Keratinocyte (primary cell): Measurements from ENCODE around the gene ARHGEF2. TPM values are rescaled to one million over a fixed set of nuclear protein-coding genes. Genes with fewer than 3 reads are reported as not detected.

ENCODE experiments used
- DNase-seq: peaks from one replicate; pipeline ENCODE4 v3.0.0-alpha.2; 2011; ENCODE audit warnings: low read depth, missing footprints, low spot score
- FAIRE-seq: peaks from 2 replicates; lab custom pipeline; 2011; peaks lifted over from hg19 to GRCh38; lab: Jason Lieb, UNC
- H2AFZ ChIP-seq: 2 replicates; pipeline ENCODE4 v1.6.0; 2012; ENCODE audit warnings: low read length, control low read depth, inconsistent platforms; ENCODE audit not compliant: control insufficient read depth
- H3K27ac ChIP-seq: 2 replicates; pipeline ENCODE4 v1.5.1; 2011; ENCODE audit warnings: low read length; ENCODE audit not compliant: control insufficient read depth, insufficient read depth
- H3K27me3 ChIP-seq: 3 replicates; pipeline ENCODE4 v1.6.0; 2011; ENCODE audit warnings: low read length; ENCODE audit not compliant: control insufficient read depth, insufficient read depth; ENCODE audit errors: extremely low read depth
- H3K36me3 ChIP-seq, 2 experiments: 2 replicates in 1 of 2; 3 replicates in 1 of 2; pipeline ENCODE4 v1.5.1; 2011; ENCODE audit warnings: low read length in 2 of 2, mild to moderate bottlenecking in 1 of 2; ENCODE audit not compliant: control insufficient read depth in 2 of 2, insufficient read depth in 2 of 2; ENCODE audit errors: extremely low read depth in 1 of 2
- H3K4me1 ChIP-seq: 3 replicates; pipeline ENCODE4 v1.5.1; 2011; ENCODE audit warnings: low read length; ENCODE audit not compliant: control insufficient read depth, insufficient read depth; ENCODE audit errors: extremely low read depth
- H3K4me2 ChIP-seq: 3 replicates; pipeline ENCODE4 v1.6.0; 2011; ENCODE audit warnings: low read depth, low read length; ENCODE audit not compliant: control insufficient read depth, insufficient read depth; ENCODE audit errors: extremely low read depth
- H3K4me3 ChIP-seq, 3 experiments: fragments of 200-600 bp in 1 of 3; sonication (generic) in 1 of 3; 2 replicates in 2 of 3; 3 replicates in 1 of 3; pipeline ENCODE4 v1.5.1; 2011 to 2016; ENCODE audit warnings: low read length in 3 of 3, mild to moderate bottlenecking in 3 of 3, control low read depth in 2 of 3, inconsistent platforms in 1 of 3, low read depth in 1 of 3, mixed read lengths in 1 of 3, mixed run types in 1 of 3, moderate library complexity in 1 of 3; ENCODE audit not compliant: control insufficient read depth in 2 of 3, insufficient read depth in 2 of 3; ENCODE audit errors: extremely low read depth in 1 of 3
- H3K79me2 ChIP-seq: 2 replicates; pipeline ENCODE4 v1.6.0; 2012; ENCODE audit warnings: low read length; ENCODE audit not compliant: control insufficient read depth, insufficient read depth
- H3K9ac ChIP-seq: 3 replicates; pipeline ENCODE4 v1.6.0; 2011; ENCODE audit warnings: low read length; ENCODE audit not compliant: control insufficient read depth, insufficient read depth; ENCODE audit errors: extremely low read depth
- H3K9me1 ChIP-seq: 3 replicates; pipeline ENCODE4 v1.6.0; 2011; ENCODE audit warnings: low read length; ENCODE audit not compliant: control insufficient read depth, insufficient read depth; ENCODE audit errors: extremely low read depth
- H3K9me3 ChIP-seq: 2 replicates; pipeline ENCODE4 v1.5.1; 2012; ENCODE audit warnings: low read depth, low read length; ENCODE audit not compliant: control insufficient read depth
- H4K20me1 ChIP-seq: 3 replicates; pipeline ENCODE4 v1.6.0; 2011; ENCODE audit warnings: low read length; ENCODE audit not compliant: control insufficient read depth, insufficient read depth; ENCODE audit errors: extremely low read depth
- CTCF ChIP-seq, 3 experiments: IDR thresholded peaks in 1 of 3; conservative IDR thresholded peaks in 1 of 3; optimal IDR thresholded peaks in 1 of 3; 2 replicates in 2 of 3; 3 replicates in 1 of 3; pipeline versions ENCODE3 to v1.5.1; 2011; ENCODE audit warnings: low read length in 3 of 3, mild to moderate bottlenecking in 3 of 3, moderate library complexity in 2 of 3, control low read depth in 1 of 3, inconsistent platforms in 1 of 3; ENCODE audit not compliant: insufficient read depth in 2 of 3; ENCODE audit errors: extremely low read depth in 1 of 3
- EZH2 ChIP-seq: IDR thresholded peaks from one replicate; pipeline ENCODE4 v1.6.1; 2012; ENCODE audit warnings: inconsistent platforms, mild to moderate bottlenecking, low read length, moderate library complexity
- dilution Hi-C: fragments of 300-500 bp; cut with MboI; formaldehyde crosslinking; loops from one replicate; pipeline ENCODE4 v1.7.0; 2020; ENCODE audit warnings: low sequenced_read_pairs; ENCODE audit not compliant: extremely low pct_ligation_motif_present
- polyA plus RNA-seq, 5 experiments: library from polyadenylated mRNA; depleted of rRNA in 3 of 5; stranded (reverse) in 3 of 5; stranded (forward) in 1 of 5; unstranded in 1 of 5; fragments of >200 nt; gene quantifications; 1 replicate in 1 of 5; 2 replicates in 3 of 5; 3 replicates in 1 of 5; pipeline versions ENCODE4 v1.2.1 to v1.2.3, GENCODE V29; 2011 to 2012; ENCODE audit warnings: missing spikeins in 2 of 5, low read depth in 1 of 5, low replicate concordance in 1 of 5

Gene ARHGEF2
- polyA plus RNA-seq, 1 donor (not counting 4 experiments of a cell fraction or from before 2014, with no cell fraction given): 38.7 TPM

- H3K27me3 ChIP-seq: no peaks in the 10 kb centered on the region
- H2AFZ ChIP-seq: no peak overlapping the region
- H4K20me1 ChIP-seq: no peaks in the 10 kb centered on the region
- no peak overlapping the region for H3K4me2 ChIP-seq
- DNase-seq (no peak), FAIRE-seq (no peak)
- no peak overlapping the region for H3K27ac ChIP-seq
- peaks cover 36% of the 10 kb centered on the region for H3K4me1 ChIP-seq
- dilution Hi-C loops: no loop called here
- no peak overlapping the region for H3K4me3 ChIP-seq
- no peaks in the 10 kb centered on the region for H3K9me3 ChIP-seq
- H3K9me1 ChIP-seq: no peaks in the 10 kb centered on the region
- peaks cover 10 to 17% of the 10 kb centered on the region in 2 experiments for H3K36me3 ChIP-seq
- no peaks in the 10 kb centered on the region for H3K79me2 ChIP-seq
- TF ChIP-seq CTCF (optimal IDR thresholded peaks at IDR 0.05 in 1 of 3, IDR thresholded peaks at IDR 0.05 in 1 of 3, conservative IDR thresholded peaks at IDR 0.05 in 1 of 3; ENCODE audit: extremely low read depth in 1 of 3, insufficient read depth in 2 of 3, low read length in 3 of 3): no peak
- no peak for TF ChIP-seq EZH2
- no peak overlapping the region for H3K9ac ChIP-seq
Measured at GRCh38 chr1:155944444-155944799, 33.9 kb downstream of the ARHGEF2 start.

GRCh38 chr1:155942578-155943141 lies 35.7 kb downstream of the ARHGEF2 start:
- no peak overlapping the region for H3K4me2 ChIP-seq
- DNase-seq: no peak
- H4K20me1 ChIP-seq: no peaks in the 10 kb centered on the region
- H2AFZ ChIP-seq: no peak overlapping the region
- no peak overlapping the region for H3K4me3 ChIP-seq
- no peak for FAIRE-seq
- H3K9me1 ChIP-seq: no peaks in the 10 kb centered on the region
- dilution Hi-C loops: no loop called here
- H3K4me1 ChIP-seq: peaks cover 36% of the 10 kb centered on the region
- H3K9ac ChIP-seq: no peak overlapping the region
- no peak overlapping the region for H3K27ac ChIP-seq
- no peaks in the 10 kb centered on the region for H3K9me3 ChIP-seq
- no peak for TF ChIP-seq EZH2
- TF ChIP-seq CTCF (optimal IDR thresholded peaks at IDR 0.05 in 1 of 3, IDR thresholded peaks at IDR 0.05 in 1 of 3, conservative IDR thresholded peaks at IDR 0.05 in 1 of 3; ENCODE audit: extremely low read depth in 1 of 3, insufficient read depth in 2 of 3, low read length in 3 of 3): no peak
- H3K36me3 ChIP-seq: peaks cover 8 to 14% of the 10 kb centered on the region in 2 experiments
- no peaks in the 10 kb centered on the region for H3K27me3 ChIP-seq
- no peaks in the 10 kb centered on the region for H3K79me2 ChIP-seq
